ENCODE results near the gene CACNA1H. TPM values are rescaled to one million over a fixed set of nuclear protein-coding genes. Genes with fewer than 3 reads are reported as not detected.
A peak's percentile ranks its signal among the peaks of the same experiment; 100 is the strongest.
"Not testable (repeated sequence)": the region's sequence is repeated elsewhere in the genome, so short reads cannot be mapped to it uniquely, and the experiment has no call there.

The CACNA1H gene
- total RNA-seq, 6 experiments from 2014 or later: 0.56 to 14.0 (median 5.0) TPM

GRCh38 chr16:1184156-1184868 lies 31.4 kb downstream of the CACNA1H start:
- intact Hi-C loops (cut with DNase I): no loop called here
- ATAC-seq (peak in 2 of 4 donors; percentile 28 to 52), DNase-seq (no peak)
- Histone ChIP-seq H3K27ac (peak overlapping the region in 1 of 3 donors; percentile 5), H3K36me3 (no peaks in the 10 kb centered on the region), H3K27me3 (no peaks in the 10 kb centered on the region), H3K4me1 (peaks cover 0 to 41% (median 6%) of the 10 kb centered on the region in 4 donors), H3K4me3 (peak overlapping the region in 1 of 3 donors; percentile 34), H3K9me3 (no peaks in the 10 kb centered on the region)
- WGBS (ENCODE audit: insufficient coverage, low coverage, low lambda C conversion rate, missing lambda C conversion rate): 60% methylated on average over 1 of the region's 26 CpGs
- peak in 1 of 4 donors; percentile 34 for TF ChIP-seq CTCF (IDR thresholded peaks at IDR 0.05)
- TF ChIP-seq POLR2A (IDR thresholded peaks at IDR 0.05): no peak

GRCh38 chr16:1184980-1185379 lies 32.1 kb downstream of the CACNA1H start:
- DNase-seq (no peak), ATAC-seq (no peak)
- Histone ChIP-seq H3K27me3 (no peaks in the 10 kb centered on the region), H3K27ac (peak overlapping the region in 1 of 3 donors; percentile 5), H3K36me3 (no peaks in the 10 kb centered on the region), H3K9me3 (no peaks in the 10 kb centered on the region), H3K4me1 (peaks cover 0 to 41% (median 6%) of the 10 kb centered on the region in 4 donors), H3K4me3 (peak overlapping the region in 1 of 3 donors; percentile 34)
- 73% methylated on average over 12 of the region's 18 CpGs for WGBS (ENCODE audit: insufficient coverage, low coverage, low lambda C conversion rate, missing lambda C conversion rate)
- intact Hi-C loops (cut with DNase I): no loop called here
- TF ChIP-seq POLR2A (IDR thresholded peaks at IDR 0.05) (no peak), CTCF (IDR thresholded peaks at IDR 0.05) (no peak)

GRCh38 chr16:1185460-1186207 lies 32.7 kb downstream of the CACNA1H start:
- H3K27me3 ChIP-seq; ATAC-seq; DNase-seq; intact Hi-C loops (cut with DNase I); H3K9me3 ChIP-seq; H3K27ac ChIP-seq; H3K36me3 ChIP-seq: not testable (repeated sequence)
- WGBS (ENCODE audit: insufficient coverage, low coverage, low lambda C conversion rate, missing lambda C conversion rate): 77% methylated on average over 70 of the region's 86 CpGs
- H3K4me3 ChIP-seq: peak overlapping the region in 1 of 3 donors; percentile 34
- peaks cover 0 to 41% (median 6%) of the 10 kb centered on the region in 4 donors for H3K4me1 ChIP-seq

- Histone ChIP-seq H3K4me1 (peaks cover 0 to 34% (median 0%) of the 10 kb centered on the region in 4 donors), H3K27me3 (no peaks in the 10 kb centered on the region), H3K27ac (no peak overlapping the region), H3K36me3 (no peaks in the 10 kb centered on the region), H3K9me3 (no peaks in the 10 kb centered on the region), H3K4me3 (no peak overlapping the region)
- ATAC-seq: peak; percentile 7 to 73 (median 56)
- TF ChIP-seq POLR2A (IDR thresholded peaks at IDR 0.05): no peak
- no peak for TF ChIP-seq CTCF (IDR thresholded peaks at IDR 0.05)
- 32% methylated on average over 11 of the region's 32 CpGs for WGBS (ENCODE audit: insufficient coverage, low coverage, low lambda C conversion rate, missing lambda C conversion rate)
- DNase-seq: peak in 1 of 3 donors; percentile 55
- intact Hi-C loops (cut with DNase I): no loop called here
Measured at GRCh38 chr16:1188432-1189189, 35.7 kb downstream of the CACNA1H start.

All from right lobe of liver (tissue), 6 donors.